GM21360 (cell line): Measurements from ENCODE around the gene FAM180B.
A peak's percentile ranks its signal among the peaks of the same experiment; 100 is the strongest.
"Not testable (repeated sequence)": the region's sequence is repeated elsewhere in the genome, so short reads cannot be mapped to it uniquely, and the experiment has no call there.

Experiments
- ATAC-seq: cut with Tn5 transposase; IDR thresholded peaks from one replicate; pipeline ENCODE4 v1.9.1; 2021; ENCODE audit warnings: mild to moderate bottlenecking, moderate library complexity; ENCODE audit not compliant: unreplicated experiment

FAM180B gene, protein sequence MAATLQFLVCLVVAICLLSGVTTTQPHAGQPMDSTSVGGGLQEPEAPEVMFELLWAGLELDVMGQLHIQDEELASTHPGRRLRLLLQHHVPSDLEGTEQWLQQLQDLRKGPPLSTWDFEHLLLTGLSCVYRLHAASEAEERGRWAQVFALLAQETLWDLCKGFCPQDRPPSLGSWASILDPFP

DNA sequence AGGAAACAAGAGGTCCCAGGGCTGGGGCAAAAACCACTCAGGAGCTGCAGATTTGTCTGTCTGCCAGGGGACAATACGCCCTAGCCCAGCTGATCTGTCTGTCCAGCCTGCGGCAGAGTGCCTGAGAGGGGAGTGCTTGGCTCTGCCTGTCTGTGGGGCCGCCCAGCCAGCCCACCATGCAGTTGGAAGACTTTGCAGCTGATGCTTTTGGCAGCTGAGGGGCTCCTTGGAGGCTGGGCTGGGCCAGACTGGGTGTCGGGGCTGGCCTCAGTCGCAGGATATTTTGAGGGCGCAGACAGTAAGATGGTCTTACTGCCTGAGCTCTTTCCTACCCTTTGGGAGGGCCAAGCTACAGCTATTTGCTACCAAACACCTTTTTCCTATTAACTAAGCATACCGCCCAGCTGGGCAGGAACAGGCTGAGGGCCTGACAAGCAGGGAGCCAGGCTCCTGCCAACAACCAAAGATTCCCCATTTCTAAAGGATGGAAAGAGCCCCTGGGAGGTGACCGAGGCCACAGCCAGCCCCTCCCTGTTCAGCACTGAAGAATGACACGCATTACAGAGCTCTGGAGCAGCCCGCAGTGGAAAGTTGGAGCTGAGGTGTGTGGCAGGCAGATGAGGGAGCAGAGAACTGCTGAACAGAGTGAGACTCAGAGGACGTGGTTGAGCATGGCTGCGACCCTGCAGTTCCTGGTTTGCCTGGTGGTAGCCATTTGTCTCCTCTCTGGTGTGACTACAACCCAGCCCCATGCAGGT lies at the start of gene FAM180B:
Gene FAM180B (plus strand): TSS at position 581 of the 758 bp plus-strand sequence. CDS start 91 bp downstream, at position 672.
- no peak for ATAC-seq

DNA sequence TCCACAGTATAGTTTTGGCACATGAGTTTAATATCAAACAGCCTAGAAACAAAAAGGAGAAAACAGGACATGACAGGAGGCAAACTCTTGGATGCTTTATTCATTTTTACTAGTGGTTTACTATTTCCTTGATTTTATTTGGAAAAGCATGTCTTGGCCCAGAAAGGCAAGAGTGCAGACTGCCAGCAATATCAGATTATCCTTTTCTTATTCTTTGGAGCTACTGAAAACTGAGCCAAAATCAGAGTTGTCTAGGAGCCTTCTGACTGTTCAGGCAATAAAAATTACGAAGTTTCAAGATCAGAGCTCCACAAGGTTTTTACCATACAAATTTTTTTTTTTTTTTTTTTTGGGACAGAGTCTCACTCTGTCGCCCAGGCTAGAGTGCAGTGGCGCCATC lies 49.6 kb upstream of the FAM180B start:
- ATAC-seq: no peak

DNA sequence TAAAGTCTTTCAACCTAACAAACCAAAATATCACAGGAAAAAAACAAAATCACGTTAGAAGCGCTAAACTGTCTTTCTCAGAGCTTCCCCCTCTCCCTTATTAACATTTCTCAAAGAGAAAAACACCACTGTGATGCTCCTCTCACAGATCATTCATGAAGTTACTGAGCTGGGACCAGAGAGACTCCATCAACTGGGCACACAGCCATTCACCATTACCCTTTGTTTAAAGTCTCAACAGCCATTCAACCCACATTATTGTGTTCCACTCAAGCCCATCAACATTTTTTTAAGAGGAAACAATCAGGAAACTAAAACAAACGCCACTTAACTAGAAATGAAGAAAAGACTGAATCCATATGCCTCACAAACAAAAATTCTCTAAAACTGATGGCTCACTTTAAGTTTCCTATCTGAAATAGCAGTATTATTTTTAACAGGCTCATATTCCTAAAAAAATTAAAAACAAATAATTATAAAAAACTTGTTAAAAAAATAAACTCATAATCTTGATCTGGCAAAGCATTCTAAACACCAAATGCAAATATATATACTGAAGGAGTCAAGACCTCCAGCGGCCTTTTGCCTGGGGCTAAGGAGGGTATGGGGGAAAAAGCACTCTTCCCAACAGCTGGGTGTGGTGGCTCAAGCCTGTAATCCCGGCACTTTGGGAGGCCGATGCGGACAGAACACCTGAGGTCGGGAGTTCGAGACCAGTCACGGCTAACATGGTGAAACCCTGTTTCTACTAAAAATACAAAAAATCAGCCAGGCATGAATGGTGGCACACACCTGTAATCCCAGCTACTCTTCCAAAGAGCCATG lies 47.5 kb upstream of the FAM180B start:
- no peak for ATAC-seq

DNA sequence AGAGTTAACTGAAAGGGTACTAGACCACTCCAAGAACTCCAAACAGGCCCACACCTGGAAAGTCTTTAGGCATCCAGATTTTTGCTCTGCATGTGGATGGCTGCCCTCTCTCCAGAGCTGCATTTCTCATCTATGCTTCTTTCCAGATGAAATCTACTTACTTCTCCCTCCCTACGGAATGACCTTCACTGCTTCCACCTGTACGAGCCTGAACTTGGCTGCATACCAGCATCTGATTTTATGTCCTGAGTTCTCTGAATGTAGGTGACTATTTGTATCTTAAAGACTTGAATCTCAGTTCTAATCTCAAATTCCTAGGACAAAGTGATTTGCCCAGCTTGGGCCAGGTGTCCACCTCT lies 46.8 kb upstream of the FAM180B start:
- no peak for ATAC-seq

DNA sequence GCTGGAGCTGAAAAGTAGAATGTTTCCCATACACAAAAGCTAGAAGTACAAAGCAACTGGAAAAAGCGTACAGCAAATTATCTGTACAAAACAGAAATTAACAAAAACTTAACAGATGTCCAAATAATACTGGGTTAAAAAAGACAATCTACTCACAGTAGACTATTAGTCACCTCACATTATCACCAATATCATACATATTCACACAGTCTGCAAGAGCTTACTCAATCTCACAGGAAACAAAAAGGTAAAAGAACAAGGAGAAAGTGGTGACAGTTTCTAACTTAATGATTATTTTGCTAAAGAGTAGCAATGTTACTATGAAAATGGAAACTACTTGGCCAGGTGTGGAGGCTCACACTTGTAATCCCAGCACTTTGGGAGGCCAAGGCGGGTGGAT lies 45.4 kb upstream of the FAM180B start:
- ATAC-seq: no peak

DNA sequence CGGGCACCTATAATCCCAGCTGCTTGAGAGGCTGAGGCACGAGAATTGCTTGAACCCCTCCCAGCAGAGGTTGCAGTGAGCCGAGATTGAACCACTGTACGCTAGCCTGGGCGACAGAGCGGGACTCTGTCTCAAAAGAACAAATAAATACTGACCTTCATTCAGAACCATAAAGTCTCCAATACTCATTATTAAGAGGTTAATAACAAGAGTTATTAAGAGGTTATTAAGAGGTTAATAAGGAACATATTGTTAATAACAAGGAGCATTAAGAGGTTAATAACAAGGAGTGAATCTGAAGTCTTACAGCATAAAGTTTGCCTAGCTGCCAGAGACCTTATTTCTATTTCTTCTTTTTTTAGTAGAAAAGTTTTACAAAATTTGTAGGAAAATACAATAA lies 41.2 kb upstream of the FAM180B start:
- ATAC-seq: no peak

DNA sequence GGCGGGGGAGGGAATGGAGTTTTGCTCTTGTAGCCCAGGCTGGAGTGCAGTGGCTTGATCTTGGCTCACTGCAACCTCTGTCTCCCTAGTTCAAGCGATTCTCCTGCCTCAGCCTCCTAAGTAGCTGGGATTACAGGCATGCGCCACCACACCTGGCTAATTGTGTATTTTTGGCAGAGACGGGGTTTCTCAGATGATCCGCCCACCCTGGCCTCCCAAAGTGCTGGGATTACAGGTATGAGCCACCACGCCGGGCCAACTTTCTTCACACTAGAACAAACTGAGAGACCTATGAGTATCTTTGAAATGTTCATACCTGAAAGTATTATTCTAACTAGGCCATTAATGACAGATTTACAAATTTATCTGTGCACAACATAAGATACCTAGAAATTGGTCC lies 40.2 kb upstream of the FAM180B start:
- not testable (repeated sequence) for ATAC-seq

DNA sequence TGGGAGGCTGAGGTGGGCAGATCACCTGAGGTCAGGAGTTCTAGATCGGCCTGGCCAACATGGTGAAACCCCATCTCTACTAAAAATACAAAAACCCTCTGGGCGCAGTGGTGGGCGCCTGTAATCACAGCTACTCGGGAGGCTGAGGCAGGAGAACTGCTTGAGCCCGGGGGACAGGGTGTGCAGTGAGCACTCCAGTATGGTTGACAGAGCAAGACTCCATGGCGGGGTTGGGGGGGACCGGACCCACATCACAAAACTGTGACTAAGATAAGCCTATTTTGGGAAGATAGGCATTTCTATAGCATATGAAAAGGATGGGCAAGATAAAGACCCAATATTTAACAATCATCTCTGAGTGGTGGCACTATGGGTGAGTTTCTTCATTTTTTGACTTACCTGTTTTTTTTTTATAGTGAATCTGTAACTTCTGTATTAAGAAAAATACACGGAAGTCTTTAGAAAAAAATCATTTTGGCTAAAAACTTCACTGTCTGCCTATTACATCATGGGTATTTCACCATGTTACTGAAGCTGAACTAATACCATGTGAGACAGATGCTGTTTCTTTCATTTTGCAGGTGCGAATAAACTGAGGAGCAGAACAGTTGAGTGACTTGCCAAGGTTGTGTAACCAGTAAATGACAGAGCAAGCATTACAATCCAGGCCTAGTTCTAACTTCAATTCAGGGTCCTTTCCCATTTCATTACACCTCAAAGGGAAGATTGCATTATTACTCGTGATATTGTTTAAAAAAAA lies 36.0 kb upstream of the FAM180B start:
- ATAC-seq: no peak

DNA sequence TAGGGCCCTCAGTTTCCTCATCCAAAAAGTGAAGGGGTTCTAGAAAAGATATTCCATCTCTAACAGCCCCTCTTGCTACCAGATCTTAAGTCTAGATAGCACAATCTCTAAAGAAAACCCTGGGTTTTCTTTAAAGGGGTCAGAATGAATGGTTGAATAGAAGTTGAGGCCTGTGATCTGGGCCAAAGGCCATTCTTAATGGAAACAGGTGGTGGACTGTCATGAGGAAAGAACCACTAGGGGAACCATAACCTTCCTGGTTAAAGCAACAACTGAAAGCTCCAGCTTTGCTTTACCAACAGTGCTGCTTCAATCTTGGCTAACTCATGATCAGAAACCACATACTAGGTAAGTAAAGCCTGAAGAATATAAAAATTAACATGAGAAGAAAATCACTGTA lies 35.4 kb upstream of the FAM180B start:
- no peak for ATAC-seq

DNA sequence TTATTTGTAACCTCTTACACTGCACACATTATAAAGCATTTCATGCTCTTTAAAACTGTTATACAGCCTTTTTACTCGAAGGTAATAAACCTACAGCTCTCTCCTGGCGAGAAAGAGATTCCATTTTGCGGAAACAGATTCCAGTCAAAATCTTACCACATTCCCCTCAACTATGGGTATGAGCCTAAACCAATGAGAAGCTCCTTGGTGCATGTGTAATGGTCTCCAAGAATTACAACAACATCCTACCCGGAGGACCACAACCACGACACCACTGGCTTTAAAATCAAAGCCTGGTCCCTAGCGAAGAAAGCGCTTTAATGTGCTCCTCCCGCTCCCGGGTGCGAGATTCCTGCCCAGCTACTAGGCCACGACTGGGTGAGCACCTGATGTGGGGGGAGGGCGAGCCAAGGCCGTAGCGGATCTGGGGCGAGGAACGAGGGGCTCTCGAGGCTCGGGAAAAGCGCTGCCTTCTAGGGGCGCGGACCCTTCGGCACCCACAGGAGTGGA lies 34.4 kb upstream of the FAM180B start:
- no peak for ATAC-seq

DNA sequence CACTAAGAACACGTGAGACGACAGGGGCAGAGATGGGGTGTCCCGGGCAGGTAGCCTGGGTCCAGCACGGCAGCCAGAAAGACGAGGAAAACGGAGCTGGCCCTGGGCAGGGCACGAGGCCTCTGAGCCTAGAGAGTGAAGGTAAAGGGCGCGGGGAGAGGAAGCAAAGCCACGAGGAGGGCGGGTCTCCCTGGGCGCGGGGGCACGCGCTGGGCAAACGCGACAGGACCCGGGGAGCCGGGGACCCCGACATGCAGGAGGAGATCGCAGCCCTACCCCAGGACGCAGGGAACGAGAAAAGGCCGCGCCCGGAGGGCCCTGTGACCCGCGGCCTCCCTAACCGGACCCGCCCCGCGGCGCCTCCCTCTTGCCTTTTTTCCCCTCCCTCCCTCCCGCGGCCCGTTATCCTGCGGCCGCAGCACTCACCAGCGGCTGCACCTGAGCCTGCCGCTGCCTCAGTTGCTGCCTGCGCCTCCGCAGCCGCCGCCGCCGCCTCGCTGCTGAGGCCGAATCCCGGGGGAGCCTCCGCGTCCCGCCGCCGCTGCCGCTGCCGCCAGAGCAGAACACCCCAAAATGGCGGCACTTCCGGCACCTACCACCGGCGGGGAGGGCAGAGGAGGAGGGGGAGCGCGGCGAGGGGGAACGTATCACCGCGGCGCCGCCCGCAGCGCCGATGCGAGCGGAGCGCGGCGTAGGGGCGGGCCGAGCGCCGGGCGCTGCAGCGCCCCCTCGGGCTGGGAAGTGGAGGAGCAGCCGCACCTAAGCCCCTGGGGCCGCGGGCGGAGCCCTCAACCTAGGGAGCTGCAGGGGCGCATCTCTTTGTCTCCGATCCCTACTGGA lies 33.7 kb upstream of the FAM180B start, which contains the start of gene CELF1:
Gene CELF1 (minus strand): TSS at position 567 of the 840 bp plus-strand sequence. CDS start 53,609 bp downstream, outside the sequence.
- peak; percentile 95 for ATAC-seq

DNA sequence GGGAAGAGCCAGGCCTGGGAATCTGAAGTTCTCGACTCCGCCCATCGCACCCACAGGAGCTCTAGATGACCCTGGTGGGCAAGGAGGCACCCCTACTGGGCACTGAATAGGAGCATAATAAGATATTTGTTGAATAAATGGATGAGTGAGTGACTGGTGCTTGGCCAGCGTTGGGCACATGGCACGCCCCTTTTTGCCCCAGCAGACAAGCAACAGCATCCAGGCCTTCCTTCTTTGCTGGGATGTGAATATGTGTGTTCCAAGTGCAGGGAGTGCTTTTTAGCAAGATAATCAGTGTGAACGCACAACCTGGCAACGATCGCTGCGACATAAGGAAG lies 33.1 kb upstream of the FAM180B start:
- peak; percentile 28 for ATAC-seq

DNA sequence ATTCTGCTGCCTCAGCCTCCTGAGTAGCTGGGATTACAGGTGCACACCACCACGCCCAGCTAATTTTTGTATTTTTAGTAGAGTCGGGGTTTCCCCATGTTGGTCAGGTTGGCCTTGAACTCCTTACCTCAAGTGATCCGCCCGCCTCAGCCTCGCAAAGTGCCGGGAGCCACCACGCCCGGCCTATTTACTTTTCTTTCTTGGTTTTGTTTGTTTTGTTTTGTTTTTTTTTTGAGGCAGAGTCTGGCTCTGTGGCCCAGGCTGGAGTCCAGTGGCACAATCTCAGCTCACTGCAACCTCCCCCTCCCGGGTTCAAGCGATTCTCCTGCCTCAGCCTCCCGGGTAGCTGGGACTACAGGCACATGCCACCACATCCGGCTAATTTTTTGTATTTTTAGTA lies 29.5 kb upstream of the FAM180B start:
- not testable (repeated sequence) for ATAC-seq

DNA sequence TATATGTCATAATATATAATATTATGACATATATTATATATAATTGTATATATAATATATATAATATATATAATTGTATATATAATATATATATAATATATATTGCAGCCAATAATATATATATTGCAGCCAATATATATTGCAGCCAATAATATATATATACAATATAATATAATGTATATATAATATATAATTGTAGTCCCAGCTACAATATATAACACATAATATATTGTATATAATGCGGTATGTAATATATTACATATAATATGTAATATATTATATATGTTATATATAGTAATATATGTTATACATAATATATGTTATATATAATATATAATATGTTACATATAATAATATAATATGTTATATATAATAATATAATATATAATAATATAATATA lies 27.8 kb upstream of the FAM180B start:
- ATAC-seq: no peak

DNA sequence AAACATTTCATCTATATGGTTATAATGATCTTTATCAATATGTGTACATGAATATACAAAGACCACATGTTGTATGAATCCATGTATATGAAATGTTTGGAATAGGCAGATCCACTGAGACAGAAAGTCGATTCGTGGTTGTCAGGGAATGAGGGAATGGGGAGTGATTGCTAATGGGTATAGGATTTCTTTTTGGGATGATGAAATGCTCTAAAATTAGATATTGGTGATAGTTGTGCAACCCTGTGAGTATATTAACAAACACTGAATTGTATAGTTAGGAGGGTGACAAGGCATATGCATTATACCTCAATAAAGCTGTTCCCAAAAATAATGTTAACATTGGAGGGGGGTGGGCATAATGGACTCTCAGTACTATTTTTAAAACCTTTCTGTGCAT lies 26.1 kb upstream of the FAM180B start:
- no peak for ATAC-seq

DNA sequence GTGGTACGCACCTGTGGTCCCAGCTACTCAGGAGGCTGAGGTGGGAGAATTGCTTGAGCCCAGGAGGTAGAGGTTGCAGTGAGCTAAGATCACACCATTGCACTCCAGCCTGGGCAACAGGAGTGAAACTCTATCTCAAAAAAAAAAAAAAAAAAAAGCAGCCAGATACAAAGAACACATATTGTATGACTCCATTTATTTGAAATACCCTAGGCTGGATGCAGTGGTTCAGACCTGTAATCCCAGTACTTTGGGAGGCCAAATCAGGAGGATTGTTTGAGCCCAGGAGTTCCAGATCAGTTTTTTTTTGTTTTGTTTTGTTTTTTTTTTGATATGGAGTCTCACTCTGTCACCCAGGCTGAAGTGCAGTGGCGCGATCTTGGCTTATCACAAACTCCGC lies 24.1 kb upstream of the FAM180B start:
- ATAC-seq: not testable (repeated sequence)

DNA sequence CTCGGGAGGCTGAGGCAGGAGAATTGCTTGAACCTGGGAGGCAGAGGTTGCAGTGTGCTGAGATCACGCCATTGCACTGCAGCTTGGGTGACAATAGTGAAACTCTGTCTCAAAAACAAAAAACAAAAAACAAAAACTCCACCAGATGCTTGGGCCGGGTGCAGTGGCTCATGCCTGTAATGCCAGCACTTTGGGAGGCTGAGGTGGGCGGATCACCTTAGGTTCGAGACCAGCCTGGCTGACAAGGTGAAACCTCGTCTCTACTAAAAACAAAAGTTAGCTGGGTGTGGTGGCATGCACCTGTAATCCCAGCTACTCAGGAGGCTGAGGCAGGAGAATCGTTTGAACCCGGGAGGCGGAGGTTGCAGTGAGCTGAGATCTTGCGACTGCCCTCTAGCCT lies 22.1 kb upstream of the FAM180B start:
- not testable (repeated sequence) for ATAC-seq

DNA sequence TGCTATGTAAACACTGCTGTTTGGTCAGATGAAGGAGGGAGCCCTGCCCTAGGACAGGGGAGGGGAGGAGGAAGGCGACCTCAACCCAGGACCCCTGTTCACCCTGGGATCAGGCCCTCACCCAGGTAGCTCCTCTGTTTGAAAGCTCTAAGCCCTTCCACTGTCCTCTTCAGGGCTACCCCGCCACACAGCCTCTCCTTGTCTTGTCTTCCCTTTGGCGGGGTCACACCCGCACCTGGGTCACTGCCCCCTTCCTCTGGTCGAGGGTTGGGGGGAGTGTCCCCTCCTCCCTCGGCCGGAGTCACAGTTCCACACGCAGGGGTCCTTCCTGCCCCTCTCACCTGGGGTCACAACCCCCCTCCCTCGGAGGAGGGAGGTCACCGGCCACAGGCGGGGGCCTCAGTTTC lies 21.5 kb upstream of the FAM180B start:
- ATAC-seq: peak; percentile 16

DNA sequence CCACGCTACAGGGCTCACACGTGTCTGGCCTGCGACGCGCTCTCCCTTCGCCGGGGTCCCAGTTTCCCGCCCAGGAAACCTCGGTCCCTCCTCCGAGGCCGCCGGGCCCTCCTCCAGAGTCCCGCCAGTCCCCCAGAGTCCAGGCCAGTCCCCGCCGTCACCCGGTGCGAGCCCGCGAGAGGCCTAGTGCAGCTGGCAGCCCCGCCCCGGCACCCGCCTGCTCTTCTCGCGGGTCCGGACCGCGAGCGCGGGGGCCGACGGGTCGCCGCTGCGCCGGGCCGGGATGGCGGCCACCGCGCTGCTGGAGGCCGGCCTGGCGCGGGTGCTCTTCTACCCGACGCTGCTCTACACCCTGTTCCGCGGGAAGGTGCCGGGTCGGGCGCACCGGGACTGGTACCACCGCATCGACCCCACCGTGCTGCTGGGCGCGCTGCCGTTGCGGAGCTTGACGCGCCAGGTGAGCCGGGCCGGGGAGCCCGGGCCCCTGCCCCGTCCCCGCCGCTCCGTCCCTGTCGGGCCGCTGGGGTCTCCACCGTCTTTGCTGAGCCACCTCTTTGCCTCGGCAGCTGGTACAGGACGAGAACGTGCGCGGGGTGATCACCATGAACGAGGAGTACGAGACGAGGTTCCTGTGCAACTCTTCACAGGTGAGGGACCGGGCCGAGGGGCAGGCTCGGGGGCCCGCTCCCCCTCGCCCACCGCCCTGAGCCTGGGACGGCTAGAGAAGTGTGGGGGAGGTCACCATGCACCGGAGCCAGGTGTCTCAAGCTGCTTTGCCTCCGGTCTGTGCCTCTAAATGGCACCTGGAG lies 20.9 kb upstream of the FAM180B start, which contains the start of gene PTPMT1:
Gene PTPMT1 (plus strand): TSS at position 260 of the 809 bp plus-strand sequence. CDS start 24 bp downstream, at position 284.
- peak; percentile 86 for ATAC-seq
